Brain microvascular endothelial cell (primary cell): Measurements from ENCODE around the gene SNX24.

Source experiments
- DNase-seq: peaks from one replicate; pipeline ENCODE4 v3.0.0-alpha.2; 2020
- H3K27ac ChIP-seq: fragments of 250-450 bp; sonication (Bioruptor Pico); 2 replicates; pipeline ENCODE4 v1.5.1; 2020; ENCODE audit warnings: mild to moderate bottlenecking, moderate library complexity
- H3K27me3 ChIP-seq: fragments of 250-450 bp; sonication (Bioruptor Pico); replicated peaks from 2 replicates; pipeline ENCODE4 v1.5.1; 2020; ENCODE audit warnings: mild to moderate bottlenecking
- H3K36me3 ChIP-seq: fragments of 250-450 bp; sonication (Bioruptor Pico); replicated peaks from 2 replicates; pipeline ENCODE4 v1.5.1; 2020; ENCODE audit warnings: mild to moderate bottlenecking
- H3K4me3 ChIP-seq: 2 replicates; pipeline ENCODE4 v1.5.1; 2011; ENCODE audit warnings: low read depth, mild to moderate bottlenecking, control low read depth, low read length, moderate library complexity
- in situ Hi-C: cut with HindIII; loops from 2 replicates; pipeline ENCODE4 v1.10.0; 2017; ENCODE audit warnings: low sequenced_read_pairs, low pct_ligation_motif_present
- TF ChIP-seq, protein P1 (sequence below): IDR thresholded peaks from 2 replicates; pipeline ENCODE4 v1.5.1; 2011; ENCODE audit warnings: low read depth, mild to moderate bottlenecking, moderate library complexity, low read length, control low read depth, inconsistent platforms; ENCODE audit errors: missing control alignments

SNX24 gene, protein sequence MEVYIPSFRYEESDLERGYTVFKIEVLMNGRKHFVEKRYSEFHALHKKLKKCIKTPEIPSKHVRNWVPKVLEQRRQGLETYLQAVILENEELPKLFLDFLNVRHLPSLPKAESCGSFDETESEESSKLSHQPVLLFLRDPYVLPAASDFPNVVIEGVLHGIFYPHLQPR

DNA sequence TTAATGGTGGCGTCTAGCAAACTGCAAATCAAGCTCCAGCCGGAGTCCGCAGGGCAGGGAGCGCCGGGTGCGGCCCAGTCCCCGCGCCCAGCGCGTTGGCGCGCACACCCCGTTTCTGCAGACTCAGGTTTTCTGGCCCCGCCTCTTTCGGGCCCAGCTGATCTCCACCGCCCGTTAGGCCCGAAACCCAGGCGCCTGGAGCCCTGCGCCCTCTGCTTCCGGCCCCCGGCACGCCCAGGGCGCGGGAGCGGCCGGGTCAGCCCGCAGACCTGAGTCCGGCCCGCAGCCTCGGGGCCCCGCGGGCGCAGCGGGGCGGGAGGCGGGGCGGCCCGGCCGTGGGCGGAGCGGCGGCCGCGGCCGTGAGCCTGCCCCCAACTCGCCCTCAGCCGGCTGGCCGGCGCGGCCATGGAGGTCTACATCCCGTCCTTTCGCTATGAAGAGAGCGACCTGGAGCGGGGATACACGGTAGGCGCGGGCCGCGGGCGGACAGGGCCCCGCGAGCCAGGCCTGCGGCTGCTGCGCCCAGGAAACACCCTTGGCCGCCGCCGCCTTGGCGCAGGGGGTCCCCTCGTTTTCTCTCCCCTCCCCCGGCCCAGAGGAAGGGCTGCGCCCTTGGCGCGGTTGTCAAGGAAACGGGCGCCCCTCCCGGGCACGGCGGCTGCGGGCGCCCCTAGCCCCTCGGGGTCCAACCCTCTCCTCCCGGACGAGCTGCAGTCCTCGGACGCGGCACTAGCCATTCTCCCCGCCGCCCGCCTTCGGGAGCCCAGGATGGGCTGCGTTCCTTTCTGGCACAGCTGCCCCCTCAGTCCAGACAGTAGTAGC, at the start of gene SNX24:
Gene SNX24, plus strand, starts transcription at position 385 of the 822 bp plus-strand sequence. Its CDS starts 21 bp downstream, at position 406.
- TF ChIP-seq, protein P1, sequence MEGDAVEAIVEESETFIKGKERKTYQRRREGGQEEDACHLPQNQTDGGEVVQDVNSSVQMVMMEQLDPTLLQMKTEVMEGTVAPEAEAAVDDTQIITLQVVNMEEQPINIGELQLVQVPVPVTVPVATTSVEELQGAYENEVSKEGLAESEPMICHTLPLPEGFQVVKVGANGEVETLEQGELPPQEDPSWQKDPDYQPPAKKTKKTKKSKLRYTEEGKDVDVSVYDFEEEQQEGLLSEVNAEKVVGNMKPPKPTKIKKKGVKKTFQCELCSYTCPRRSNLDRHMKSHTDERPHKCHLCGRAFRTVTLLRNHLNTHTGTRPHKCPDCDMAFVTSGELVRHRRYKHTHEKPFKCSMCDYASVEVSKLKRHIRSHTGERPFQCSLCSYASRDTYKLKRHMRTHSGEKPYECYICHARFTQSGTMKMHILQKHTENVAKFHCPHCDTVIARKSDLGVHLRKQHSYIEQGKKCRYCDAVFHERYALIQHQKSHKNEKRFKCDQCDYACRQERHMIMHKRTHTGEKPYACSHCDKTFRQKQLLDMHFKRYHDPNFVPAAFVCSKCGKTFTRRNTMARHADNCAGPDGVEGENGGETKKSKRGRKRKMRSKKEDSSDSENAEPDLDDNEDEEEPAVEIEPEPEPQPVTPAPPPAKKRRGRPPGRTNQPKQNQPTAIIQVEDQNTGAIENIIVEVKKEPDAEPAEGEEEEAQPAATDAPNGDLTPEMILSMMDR = no peak

DNA sequence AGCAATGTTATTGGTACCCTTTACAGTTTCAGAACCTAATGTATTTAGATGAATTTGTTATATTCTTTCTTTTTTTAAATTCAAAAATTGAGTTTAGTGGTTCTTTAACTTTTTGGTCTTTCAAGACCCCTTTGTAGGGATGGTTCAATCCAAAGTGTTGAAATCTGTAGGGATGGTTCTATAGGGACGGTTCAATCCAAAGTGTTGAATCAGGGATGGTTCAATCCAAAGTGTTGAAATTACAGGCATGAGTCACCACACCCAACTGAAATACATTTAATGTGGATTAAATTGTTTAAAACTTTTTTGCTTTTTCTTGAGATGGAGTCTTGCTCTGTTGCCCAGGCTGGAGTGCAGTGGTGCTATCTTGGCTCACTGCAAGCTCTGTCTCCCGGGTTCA, 39.9 kb upstream of the SNX24 start:
- DNase-seq = peak; percentile 7
- peaks cover 11% of the 10 kb centered on the region for H3K36me3 ChIP-seq
- TF ChIP-seq, protein P1 = no peak
- no peak overlapping the region for H3K27ac ChIP-seq
- in situ Hi-C loops = no loop called here
- no peak overlapping the region for H3K4me3 ChIP-seq
- H3K27me3 ChIP-seq = no peaks in the 10 kb centered on the region

More for the DNA sequence above, at the start of gene SNX24:
- peak within 1 kb of the TSS; percentile 73 for H3K4me3 ChIP-seq
- DNase-seq = peak; percentile 35
- H3K27ac ChIP-seq = peak within 1 kb of the TSS; percentile 40
- in situ Hi-C loops = no loop called here
- H3K27me3 ChIP-seq = no peaks in the 10 kb centered on the region
- H3K36me3 ChIP-seq = no peaks in the 10 kb centered on the region

DNA sequence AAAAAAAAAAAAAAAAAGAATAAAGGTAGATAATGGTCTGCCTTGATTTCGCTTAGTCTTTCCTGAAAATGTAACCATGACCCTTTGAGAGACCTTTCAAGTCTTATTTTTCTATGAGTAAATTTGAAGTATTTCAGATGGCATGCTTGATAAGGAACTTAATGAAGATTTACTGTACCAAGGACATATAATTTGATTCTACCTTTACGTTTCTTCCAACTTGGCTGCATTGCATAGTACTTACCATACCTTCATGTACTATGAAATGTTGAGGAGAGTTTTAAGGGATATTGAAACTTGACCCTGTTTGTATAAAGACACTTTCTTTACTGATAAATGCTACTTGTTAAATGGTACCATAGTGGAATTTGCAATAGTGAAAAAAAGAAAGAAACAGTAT, 35.0 kb upstream of the SNX24 start:
- in situ Hi-C loops = no loop called here
- no peak for DNase-seq
- no peak overlapping the region for H3K4me3 ChIP-seq
- H3K27me3 ChIP-seq = no peaks in the 10 kb centered on the region
- H3K27ac ChIP-seq = no peak overlapping the region
- H3K36me3 ChIP-seq = peaks cover 2% of the 10 kb centered on the region
- TF ChIP-seq, protein P1 = no peak

DNA sequence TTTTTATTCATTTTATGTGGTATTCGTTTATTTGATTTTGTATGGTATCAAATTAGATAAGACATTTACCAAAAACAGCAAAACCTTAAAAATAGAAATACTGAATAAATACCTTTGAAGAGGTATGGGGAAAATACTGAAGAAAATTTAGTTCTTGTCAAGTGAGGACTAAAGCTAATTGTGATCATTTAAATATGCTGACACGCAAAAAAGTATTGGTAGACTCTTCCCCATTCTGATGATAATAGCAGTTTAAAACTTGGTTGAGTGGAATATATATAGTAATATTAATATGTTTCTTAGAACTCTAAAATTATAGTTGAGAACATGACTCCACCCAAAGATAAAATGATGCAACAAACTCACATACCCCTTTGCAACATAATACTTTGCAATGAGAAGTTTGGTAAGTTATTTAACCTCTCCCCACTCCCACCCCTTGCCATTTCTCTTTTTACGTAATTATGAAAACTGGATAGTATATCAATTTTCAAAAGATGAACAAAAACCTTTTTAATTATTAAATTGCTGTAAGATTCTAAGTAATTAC, 30.1 kb upstream of the SNX24 start:
- in situ Hi-C loops = no loop called here
- Histone ChIP-seq H3K27ac (no peak overlapping the region), H3K27me3 (no peaks in the 10 kb centered on the region), H3K4me3 (no peak overlapping the region), H3K36me3 (peaks cover 2% of the 10 kb centered on the region)
- TF ChIP-seq, protein P1 = no peak
- no peak for DNase-seq

DNA sequence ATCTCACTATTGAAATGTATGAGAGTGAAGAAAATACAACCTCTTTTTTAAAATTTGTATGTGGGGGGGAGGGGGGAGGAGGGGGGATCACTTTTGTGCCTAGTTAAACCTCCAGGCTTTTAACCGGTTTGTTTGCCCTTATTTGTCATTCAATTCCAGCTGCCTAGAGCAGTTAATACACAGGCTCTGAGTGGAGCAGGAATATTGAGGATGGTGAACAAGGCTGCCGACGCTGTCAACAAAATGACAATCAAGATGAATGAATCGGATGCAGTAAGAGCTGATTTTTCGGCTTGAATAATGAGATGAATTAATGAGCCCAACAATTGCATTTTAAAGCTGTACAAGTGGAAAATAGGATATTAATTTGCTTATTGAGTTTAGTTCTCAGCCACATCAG, 28.7 kb upstream of the SNX24 start:
- no peaks in the 10 kb centered on the region for H3K27me3 ChIP-seq
- no peak for DNase-seq
- peaks cover 2% of the 10 kb centered on the region for H3K36me3 ChIP-seq
- no peak overlapping the region for H3K4me3 ChIP-seq
- H3K27ac ChIP-seq = no peak overlapping the region
- in situ Hi-C loops = no loop called here
- TF ChIP-seq, protein P1 = no peak
